Kidney tubule cell (primary cell): Measurements from ENCODE around the gene AHNAK.
"Not testable (repeated sequence)": the region's sequence is repeated elsewhere in the genome, so short reads cannot be mapped to it uniquely, and the experiment has no call there.

ENCODE experiments used
- DNase-seq: peaks from one replicate; pipeline ENCODE4 v3.0.0-alpha.2; 2018; ENCODE audit warnings: low spot score

The AHNAK gene

DNA sequence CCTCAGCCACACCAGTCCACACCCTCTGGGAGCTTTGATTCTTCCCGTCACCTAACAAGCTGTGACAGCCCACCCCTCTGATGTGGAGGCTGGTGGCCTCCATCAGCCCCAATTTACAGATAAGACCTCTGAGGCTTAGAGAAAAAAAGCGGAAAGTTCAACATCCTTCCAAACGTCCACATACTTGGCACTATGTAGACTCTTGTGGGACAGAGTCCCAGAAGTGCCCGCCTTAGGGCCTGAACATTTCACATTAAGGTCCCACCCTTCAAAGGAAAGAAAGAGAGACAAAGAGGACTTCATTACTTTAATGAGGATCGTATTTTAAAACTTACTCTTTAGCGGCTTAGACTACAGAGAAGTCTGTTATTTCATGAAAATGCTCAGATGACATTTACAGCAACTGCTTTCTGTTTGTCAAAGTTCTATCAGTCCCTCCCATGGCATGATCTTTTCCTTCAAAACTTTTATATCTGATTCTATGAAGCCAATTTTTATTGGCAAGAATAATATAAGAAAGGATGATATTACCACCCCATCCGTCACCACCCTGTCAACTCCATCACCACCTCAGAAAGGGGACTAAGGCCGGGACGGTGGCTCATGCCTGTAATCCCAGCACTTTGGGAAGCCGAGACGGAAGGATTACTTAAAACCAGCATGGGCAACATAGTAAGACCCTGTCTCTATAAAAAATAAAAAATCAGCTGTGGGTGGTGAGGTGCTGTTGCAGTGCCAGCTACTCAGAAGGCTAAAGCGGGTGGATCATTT is 143.5 kb downstream of the AHNAK start:
- no peak for DNase-seq

DNA sequence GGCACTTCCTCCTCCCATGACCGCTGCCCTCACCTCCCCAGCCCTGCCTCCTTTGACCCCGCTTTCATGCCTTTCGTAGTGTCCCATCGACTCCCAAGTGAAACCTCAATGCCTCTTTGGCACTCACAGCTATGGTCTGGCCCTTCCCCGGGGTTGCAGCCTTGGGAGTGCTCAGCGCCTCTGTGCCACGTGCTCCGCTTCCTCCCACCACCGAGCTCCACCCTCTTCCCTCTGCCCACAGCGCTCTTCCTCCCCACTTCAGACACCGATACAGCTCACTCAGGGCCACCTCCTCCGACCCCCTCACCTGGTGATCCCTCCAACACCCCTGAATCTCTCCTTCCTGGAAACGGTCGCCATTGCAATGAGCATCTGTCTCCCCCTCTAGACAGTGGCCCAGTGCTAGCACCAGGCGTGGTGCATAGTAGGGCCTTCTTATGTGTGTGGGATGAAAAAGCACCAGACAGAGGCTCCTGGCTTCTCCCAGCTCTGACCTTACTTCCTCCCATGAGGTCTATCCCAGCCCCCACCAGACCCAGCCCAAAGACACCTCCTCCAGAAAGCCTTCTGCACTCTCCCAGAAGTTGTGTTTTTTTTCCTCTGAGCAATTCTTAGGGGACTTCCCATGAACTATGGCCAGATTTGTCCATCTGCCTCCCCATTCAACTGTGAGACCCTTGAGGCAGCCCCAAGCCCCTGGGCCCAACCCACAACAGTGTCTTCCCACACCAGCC is 144.2 kb downstream of the AHNAK start:
- DNase-seq = no peak

DNA sequence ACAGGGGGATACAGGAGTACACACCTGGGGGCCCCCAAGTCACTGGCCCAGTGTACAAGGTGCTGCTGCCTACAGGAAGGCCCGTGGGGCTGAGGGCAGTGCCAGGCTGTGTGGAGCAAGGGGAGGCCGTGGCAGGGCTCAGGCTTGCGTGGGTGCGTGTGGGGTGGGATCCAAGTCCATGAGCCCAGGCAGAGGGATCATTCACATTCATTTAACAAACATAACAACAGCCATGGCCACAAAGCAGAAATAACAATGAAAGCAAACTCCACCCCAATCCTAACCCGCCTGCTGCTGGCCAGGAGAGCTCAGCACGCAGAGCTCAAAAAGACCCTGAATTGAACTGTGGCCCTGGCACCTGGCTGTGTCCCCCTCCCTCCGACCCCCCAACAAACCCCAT is 144.8 kb downstream of the AHNAK start:
- no peak for DNase-seq

DNA sequence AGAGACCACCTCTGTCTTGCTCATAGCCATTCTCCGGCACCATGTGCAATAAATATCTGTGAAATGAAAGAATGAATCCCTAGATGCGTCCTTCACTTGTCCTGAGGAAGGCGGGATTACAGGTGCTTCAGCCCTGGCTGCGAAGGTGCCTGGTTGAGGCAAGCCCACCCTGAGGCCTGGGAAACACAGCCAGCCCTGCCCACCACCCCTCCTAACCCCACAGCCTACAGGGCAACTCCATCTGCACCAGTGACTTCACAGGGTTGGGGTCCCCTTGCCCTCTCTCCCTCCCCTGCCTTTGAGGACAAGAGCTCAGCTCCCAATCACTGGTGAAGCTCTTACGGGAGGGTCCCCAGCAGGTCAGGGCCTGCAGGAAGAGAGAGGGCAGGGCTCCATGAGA is 145.2 kb downstream of the AHNAK start:
- no peak for DNase-seq

DNA sequence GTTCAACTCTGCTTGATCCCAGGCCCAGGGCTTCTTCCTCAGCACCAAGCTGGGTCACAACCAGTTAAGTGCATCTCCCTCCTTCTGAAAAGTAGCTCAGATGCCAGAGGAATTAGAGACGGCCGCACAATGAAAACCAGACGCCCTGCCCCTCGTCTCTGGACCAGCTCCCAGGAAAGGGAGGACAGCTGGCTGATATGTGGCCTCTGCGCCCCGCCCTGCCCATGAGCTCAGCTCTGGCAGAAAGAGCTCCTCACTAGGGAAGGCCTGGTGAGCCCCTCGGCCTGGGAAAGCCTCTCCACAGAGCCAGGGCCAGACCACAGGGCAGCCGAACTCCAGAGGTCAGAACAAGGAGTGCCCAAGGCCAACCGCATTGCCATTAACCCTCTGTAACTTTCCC is 145.8 kb downstream of the AHNAK start:
- no peak for DNase-seq

DNA sequence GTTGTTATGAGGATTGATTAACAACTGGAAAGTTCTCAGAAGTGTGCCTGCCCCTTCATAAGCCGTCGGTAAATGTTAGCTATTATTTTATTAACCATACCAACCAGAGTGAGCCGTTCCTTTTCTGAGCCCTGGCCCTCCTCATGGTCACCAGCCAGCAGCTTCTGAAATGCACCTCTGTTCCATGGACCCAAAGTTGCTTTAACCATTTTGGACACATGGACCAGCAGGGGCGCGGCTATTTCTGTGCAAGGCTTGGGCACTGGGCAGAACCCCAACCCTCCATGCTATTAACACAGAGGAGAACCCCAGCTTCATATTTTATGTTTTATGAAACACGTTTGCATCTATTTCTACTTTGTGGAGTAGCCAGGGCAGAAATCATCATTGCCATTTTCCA is 146.3 kb downstream of the AHNAK start:
- no peak for DNase-seq

DNA sequence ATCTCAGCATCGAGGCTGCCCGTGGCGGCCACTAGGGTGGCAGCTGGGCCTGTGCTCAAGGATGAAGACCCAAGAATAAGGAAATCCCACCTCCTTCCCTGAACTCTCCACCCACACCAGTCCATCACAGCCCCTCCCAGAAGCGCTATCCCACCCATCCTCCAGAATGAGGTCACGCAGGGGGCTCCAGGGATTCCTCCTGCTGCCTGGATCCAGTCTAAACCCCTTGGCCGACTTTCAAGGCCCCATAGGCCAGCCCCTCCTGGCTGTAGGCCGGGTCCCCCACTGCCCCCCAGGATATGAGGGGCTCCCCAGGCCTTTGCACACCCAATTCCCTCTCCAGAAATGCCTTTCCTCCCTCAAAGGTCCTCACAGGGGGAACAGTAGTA is 146.7 kb downstream of the AHNAK start:
- DNase-seq = no peak

DNA sequence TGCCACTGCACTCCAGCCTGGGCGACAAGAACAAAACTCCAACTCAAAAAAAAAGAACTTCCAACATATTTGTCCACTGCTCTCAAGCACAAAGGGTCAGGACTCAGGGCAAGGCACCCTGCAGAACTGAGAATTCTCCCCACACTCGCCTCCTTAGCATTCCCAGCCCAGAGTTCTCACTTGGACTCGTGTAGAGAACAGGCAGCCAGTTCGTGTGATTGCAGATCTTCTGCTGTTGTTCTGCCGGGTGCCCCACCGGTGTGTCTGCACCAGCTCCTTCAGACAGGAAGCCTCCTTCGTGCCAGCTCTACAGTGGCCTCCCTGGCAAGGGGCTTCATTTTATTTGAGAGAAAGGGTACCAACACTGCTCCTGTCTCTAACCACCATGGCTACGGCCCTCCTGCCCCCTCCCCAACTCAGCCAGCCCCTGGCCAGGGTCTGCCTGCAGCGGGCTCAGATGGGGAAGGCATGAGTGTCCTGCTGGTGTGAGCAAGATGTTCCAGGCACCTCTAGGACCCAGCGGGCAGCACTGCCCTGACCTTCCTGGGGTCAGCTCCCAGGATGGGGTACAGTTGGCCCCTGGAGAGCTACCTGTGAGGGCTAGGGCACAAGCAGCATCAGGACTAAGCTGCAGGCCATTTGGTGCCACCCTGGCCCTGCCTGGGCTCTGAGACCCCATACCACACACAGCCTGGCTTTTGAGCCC is 147.3 kb downstream of the AHNAK start:
- no peak for DNase-seq

DNA sequence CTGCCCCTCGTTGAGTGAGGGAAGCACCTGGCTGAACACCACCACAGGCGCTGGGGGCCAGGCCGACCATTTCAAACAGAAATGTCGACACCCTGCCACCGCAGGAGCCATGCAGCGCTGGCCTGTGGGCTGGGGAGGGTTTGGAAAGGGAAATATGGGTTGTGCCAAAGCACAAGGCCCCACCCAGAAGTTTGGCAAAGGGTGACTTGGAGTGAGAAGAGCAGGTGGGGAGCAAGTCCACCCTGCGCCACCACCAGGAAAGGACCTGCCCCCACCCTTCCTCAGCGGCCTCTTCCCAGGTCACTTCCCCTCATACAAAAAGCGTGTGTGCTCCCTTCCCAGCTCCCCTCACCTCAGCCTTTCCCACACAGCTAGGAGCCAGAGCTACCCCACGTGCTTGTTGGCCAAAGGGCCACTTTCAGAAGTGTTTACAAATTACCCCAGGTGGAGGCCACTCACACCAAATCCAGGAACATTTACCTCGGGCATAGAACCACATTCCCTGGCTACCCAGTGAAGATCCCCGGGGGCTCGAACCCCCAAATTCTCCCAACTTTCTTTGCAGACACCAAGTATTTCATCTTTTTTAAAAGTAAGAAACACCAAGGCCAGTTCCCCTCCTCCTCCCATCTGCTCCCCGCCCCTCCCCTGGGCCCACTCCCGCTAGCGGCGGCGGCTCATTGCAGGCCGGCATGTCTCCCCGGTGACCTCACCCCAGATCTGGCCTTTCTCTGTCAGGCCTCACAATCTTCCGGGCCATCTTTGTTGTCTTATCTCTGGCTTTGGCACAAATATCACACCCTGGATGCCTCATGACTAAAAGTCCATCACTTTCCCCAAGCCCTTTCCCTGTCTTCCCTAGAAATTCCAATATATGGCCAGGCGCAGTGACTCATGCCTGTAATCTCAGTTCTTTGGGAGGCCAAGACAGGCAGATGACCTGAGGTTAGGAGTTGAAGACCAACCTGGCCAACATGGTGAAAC is 148.3 kb downstream of the AHNAK start:
- DNase-seq = peak; percentile 16

DNA sequence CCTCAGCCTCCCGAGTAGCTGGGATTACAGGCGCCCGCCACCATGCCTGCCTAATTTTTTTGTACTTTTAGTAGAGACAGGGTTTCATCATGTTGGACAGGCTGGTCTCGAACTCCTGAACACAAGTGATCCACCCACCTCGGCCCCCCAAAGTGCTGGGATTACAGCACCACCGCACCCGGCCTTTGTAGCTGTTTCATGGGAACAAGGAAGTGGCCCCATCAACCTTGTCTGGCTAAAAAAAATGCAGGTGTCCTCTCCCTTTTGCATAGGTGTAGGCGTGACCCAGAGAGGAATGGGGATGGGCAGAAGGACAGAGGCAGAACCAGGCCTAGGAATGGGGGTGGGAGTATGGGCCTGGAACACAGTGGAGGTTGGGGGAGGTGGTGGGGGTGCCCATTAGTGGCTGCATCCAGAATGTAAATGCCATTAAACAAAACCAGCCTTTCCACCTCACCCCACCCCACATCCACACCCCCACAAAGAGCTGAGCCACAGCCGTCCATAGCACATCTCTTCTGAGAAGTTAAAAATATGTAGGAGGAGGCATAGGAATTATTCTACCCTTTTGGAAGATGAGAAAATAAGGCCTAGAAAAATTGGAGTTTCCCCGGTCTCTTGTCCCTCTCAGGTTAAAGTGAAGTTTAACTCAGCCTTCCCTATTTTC is 150.6 kb downstream of the AHNAK start:
- DNase-seq = no peak

DNA sequence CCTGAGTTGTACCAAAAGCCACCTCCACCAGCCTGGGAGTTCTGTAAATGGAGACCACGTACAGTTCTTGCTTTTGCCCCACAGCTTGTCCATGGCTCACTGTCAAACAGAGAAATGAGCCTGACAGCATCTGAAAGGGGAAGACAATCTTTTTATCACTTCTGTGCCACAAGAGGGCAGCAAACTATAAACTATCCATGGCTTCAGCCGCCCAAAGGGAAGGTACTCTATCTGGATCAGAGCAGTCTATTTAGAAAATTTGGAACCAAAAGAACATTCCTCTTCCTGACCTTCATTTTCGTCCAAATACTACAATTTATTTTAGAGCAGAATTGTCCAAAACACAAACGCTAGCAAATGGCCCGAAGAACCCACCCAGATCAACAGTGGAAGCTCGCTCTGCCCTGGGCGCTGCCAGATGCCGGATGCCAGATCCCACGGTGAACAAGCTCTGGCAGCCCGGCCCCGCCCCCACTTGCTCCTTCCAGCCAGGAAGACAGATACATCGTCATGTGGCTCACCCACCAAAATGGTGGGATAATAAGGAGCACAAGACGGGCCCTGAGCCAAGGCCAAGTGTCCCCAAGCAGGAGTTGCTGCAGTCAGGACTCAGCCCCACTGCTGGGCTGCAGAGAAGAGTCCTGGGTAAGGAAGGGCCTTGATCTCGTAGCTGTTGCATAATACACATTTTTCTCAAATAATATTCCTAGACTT is 151.6 kb downstream of the AHNAK start:
- peak; percentile 86 for DNase-seq

DNA sequence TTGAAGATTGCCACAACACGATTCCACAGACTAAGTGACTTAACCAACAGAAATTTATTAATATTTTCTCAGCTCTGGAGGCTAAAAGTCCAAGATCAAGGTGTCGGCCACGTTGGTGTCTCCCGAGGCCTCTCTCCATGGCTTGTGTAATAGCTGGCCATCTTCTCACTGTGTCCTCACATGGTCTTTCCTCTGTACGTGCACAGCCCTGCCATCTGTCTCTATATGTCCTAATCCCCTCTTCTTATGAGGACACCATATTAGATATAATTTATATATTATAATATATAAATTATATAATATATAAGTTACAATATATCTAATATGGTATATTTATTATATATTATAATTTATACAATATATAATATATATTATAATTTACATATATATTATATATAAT is 152.9 kb downstream of the AHNAK start:
- no peak for DNase-seq

DNA sequence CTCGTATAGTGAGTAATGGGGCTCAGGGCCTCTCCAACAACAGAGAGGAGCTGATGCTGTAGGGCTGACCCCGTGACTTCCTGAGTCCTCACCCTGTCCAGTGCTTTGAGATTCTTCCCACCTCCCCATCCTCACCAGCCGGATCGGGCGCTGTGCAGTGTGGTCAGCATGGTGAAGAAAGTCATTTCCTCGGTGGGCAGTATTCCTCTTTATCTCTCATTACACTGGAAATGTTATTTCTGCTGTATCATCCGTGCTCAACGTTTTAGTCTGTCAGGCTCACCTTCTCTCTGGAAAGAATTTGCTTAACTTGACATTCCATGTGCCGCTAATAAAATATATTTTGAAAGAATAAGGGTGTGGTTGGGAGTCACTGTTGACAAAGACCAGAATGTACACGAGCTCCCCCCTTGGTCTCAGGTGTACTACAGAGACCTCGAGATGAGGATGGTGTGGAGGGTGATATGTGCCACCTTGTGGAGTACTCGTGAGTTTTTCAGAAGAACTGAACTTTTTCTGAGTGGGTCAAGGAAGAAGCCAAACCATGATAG is 153.5 kb downstream of the AHNAK start:
- peak; percentile 35 for DNase-seq

DNA sequence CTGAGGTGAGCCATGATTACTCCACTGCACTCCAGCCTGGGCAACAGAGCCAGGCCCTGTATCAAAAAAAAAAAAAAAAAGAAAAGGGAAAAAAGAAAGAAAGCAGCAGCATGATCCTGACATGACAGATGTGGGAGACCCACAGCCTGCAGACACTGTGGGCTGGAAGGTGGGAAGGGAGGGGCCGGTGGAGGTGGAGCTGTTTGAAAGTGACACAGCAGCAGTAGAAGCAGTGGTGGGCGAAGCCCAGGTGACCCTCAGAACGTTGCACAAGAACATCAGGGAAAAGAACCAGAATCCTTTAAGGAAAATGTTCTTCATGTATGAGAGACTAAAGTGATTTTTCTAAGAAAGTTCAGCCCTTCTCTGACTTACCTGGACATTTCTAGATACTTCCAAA is 154.1 kb downstream of the AHNAK start:
- no peak for DNase-seq

DNA sequence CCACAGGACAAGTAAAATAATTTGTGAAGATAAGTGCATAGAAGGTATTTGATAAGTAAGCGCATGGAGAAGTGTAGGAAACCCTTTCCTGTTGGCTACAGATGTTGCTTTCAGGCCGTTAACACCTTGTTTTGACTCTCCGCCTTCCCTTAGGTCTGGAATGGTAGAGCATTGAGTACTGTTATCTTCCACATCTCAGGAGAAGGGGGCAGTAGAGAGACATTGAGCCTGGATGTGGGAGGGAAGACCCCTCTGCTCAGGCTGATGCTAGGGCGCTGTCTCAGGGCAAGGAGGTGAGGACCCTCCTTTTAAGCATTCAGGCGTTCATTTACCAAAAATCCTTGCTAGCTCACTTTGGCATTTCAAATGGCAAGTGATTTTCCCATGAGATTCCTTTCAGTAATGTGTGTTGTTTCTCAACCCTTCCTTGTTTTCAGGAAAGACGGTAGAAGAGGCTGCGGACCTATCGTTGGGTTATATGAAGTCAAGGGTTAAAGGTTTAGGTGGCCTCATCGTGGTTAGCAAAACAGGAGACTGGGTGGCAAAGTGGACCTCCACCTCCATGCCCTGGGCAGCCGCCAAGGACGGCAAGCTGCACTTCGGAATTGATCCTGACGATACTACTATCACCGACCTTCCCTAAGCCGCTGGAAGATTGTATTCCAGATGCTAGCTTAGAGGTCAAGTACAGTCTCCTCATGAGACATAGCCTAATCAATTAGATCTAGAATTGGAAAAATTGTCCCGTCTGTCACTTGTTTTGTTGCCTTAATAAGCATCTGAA is 154.8 kb downstream of the AHNAK start:
- DNase-seq = no peak

DNA sequence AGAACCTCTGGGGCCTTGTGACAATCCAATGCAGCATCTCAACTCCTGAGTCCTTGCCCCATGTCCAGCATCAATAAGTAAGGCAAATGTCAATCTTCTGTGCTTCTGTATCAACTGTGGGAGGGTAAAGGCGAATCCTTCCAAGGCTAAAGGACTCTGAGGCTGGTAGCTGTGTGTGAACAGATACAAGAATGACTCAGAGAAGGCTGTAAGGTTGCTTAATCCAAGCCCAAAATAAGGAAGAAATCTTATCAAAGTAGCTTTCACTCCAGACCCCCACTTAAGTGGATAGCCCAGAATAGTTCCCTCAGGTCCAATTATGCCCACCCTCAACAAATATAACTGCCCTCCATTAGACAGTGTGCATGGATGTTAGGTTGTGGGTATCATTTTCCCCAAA is 155.9 kb downstream of the AHNAK start:
- no peak for DNase-seq

DNA sequence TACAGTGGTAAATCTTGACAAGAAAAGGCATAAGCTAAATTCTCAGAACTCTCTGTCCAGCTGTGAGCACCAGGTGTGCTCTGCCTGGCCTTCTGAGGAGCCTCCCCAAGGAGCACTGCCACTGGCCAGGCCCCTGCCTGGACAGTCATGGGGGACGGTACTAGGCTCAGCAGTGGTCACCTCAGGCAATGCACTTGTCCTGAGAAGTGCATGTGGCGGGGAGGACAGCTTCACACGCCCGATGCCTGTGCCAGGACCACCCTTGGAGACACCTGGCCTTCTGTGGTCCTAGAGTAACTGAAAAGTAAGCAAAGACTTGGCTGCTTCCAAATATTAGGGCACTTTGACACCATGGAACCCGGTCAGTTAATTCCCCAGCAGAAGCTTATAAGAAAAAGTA is 156.4 kb downstream of the AHNAK start:
- DNase-seq = no peak

DNA sequence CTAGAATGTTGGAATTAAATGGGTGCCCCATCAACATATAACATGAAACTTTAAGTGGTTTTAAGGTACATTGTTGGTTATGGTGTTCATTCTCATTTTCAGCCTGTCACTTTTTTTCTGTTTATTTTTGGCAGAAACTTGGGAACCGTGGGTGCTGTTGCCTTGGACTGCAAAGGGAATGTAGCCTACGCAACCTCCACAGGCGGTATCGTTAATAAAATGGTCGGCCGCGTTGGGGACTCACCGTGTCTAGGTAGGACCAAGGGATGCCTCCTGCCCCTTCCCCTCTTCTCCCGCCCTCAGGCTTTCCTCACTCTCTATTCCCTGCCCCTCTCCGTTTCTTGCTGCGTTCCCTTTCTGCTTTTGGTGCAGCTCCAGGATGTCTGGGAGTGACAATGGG is 157.6 kb downstream of the AHNAK start:
- no peak for DNase-seq

DNA sequence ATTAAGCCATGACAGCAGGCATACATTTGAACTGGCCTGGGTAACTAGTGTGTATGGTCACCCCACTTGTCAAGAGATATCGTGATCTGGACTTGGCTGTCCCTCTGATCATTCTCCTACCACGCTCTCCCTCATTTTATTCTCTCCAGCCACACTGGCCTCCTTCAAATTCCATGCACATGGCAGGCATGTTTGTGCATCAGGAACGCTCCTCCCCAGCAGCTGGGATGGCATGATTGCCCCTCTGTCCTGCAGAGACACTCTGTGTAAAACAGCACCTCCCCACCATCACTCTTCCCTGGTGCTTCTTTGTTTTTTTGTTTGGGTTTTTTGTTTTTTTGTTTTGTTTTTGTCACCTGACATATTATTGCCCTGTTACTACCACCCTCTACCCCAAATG is 159.2 kb downstream of the AHNAK start:
- no peak for DNase-seq

DNA sequence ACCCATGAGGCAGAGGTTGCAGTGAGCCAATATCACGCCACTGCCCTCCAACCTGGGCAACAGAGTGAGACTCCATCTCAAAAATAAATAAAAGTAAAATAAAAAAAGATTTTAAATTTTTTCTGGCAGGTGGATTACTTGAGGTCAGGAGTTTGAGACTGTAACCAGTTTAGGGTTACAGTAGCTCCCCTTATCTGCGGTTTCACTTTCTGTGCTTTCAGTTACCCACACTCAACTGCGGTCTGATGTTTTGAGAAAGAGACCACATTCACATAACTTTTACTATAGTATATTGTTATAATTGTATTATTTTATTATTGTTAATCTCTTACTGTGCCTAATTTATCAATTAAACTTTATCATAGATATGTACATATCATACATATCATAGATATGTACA is 160.5 kb downstream of the AHNAK start:
- DNase-seq = not testable (repeated sequence)
